ENCODE data around the gene MLLT3. TPM values are rescaled to one million over a fixed set of nuclear protein-coding genes. Genes with fewer than 3 reads are reported as not detected.

Gene MLLT3
- total RNA-seq, 1 experiment from 2014 or later, result 7.0 TPM

DNA sequence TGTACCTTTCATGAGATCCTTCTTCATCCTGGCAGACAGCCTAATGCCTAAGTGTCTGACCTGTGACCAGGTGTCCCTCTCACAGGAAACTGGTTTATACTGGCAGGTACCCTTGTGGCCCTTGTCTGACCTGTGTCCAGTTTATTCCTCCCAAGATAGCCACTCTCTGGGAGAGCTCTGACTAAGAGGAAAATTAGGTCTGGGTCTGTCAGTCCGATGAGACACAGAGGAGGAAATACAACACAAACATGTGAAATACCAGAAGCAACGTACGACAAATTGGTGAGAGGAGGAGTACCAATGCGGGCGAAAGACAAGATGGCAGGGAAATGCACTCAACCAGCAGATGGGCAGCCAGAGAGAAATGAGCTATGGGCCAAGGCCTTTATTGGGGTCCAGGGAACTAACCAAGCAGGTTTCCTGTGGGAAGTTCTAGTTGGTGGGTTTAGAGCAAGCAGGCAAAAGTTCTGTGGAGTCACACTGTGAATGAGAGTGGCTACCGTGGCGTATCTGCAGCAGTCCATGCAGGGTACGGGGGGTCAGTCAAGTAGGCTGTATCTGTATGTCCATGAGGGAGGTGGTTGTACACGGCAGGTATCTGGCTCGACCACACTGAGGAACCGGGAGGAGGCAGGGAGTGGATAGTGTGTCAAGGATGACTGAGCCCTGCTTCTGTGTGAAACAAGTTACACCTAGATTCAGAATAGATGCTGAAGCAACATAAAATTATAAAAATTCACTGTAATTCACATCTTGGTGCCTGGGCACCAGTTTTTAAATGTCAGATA is 109.0 kb downstream of the MLLT3 start:
- ChIA-PET POLR2A (no interaction called here), CTCF (interaction anchor here (0.6 kb wide), 1 partner anchor 303 kb away, joined by 3 read pairs; no protein-coding TSS in a partner anchor)
- no peak for DNase-seq (ENCODE audit: low spot score)
- no peak for ATAC-seq
- Mint-ChIP-seq H3K9me3 (peaks cover 4% of the 10 kb centered on the region), H3K4me1 (peaks cover 10% of the 10 kb centered on the region), H3K36me3 (peaks cover 2% of the 10 kb centered on the region; the same call in 1 of the 2 replicates), H3K27ac (no peak overlapping the region), H3K4me3 (no peak overlapping the region), H3K27me3 (ENCODE audit: low read depth) (no peaks in the 10 kb centered on the region)
- TF ChIP-seq SMAD4 (CRISPR knock-in tag; IDR thresholded peaks at IDR 0.05) (no peak), ZNF423 (CRISPR knock-in tag; IDR thresholded peaks at IDR 0.05) (no peak), RORB (CRISPR knock-in tag; IDR thresholded peaks at IDR 0.05) (no peak), CREB1 (CRISPR knock-in tag; IDR thresholded peaks at IDR 0.05) (no peak), CBFB (CRISPR knock-in tag; IDR thresholded peaks at IDR 0.05; ENCODE audit: low read depth) (no peak), EMX1 (CRISPR knock-in tag; IDR thresholded peaks at IDR 0.05) (no peak), ETV6 (CRISPR knock-in tag; IDR thresholded peaks at IDR 0.05) (no peak), ERG (CRISPR knock-in tag; IDR thresholded peaks at IDR 0.05) (no peak), ZNF263 (CRISPR knock-in tag; IDR thresholded peaks at IDR 0.05; ENCODE audit: low read depth) (no peak), JAZF1 (CRISPR knock-in tag; IDR thresholded peaks at IDR 0.05) (no peak), ZNF396 (CRISPR knock-in tag; IDR thresholded peaks at IDR 0.05; ENCODE audit: borderline replicate concordance) (no peak)
- TF ChIP-seq, protein P1, sequence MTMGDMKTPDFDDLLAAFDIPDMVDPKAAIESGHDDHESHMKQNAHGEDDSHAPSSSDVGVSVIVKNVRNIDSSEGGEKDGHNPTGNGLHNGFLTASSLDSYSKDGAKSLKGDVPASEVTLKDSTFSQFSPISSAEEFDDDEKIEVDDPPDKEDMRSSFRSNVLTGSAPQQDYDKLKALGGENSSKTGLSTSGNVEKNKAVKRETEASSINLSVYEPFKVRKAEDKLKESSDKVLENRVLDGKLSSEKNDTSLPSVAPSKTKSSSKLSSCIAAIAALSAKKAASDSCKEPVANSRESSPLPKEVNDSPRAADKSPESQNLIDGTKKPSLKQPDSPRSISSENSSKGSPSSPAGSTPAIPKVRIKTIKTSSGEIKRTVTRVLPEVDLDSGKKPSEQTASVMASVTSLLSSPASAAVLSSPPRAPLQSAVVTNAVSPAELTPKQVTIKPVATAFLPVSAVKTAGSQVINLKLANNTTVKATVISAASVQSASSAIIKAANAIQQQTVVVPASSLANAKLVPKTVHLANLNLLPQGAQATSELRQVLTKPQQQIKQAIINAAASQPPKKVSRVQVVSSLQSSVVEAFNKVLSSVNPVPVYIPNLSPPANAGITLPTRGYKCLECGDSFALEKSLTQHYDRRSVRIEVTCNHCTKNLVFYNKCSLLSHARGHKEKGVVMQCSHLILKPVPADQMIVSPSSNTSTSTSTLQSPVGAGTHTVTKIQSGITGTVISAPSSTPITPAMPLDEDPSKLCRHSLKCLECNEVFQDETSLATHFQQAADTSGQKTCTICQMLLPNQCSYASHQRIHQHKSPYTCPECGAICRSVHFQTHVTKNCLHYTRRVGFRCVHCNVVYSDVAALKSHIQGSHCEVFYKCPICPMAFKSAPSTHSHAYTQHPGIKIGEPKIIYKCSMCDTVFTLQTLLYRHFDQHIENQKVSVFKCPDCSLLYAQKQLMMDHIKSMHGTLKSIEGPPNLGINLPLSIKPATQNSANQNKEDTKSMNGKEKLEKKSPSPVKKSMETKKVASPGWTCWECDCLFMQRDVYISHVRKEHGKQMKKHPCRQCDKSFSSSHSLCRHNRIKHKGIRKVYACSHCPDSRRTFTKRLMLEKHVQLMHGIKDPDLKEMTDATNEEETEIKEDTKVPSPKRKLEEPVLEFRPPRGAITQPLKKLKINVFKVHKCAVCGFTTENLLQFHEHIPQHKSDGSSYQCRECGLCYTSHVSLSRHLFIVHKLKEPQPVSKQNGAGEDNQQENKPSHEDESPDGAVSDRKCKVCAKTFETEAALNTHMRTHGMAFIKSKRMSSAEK (CRISPR knock-in tag; IDR thresholded peaks at IDR 0.05; ENCODE audit: borderline replicate concordance), result no peak
- TF ChIP-seq, protein P2, sequence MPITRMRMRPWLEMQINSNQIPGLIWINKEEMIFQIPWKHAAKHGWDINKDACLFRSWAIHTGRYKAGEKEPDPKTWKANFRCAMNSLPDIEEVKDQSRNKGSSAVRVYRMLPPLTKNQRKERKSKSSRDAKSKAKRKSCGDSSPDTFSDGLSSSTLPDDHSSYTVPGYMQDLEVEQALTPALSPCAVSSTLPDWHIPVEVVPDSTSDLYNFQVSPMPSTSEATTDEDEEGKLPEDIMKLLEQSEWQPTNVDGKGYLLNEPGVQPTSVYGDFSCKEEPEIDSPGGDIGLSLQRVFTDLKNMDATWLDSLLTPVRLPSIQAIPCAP (CRISPR knock-in tag; IDR thresholded peaks at IDR 0.05), result no peak
- TF ChIP-seq, protein P3, sequence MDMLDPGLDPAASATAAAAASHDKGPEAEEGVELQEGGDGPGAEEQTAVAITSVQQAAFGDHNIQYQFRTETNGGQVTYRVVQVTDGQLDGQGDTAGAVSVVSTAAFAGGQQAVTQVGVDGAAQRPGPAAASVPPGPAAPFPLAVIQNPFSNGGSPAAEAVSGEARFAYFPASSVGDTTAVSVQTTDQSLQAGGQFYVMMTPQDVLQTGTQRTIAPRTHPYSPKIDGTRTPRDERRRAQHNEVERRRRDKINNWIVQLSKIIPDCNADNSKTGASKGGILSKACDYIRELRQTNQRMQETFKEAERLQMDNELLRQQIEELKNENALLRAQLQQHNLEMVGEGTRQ (CRISPR knock-in tag; IDR thresholded peaks at IDR 0.05), result no peak
- TF ChIP-seq, protein P4, sequence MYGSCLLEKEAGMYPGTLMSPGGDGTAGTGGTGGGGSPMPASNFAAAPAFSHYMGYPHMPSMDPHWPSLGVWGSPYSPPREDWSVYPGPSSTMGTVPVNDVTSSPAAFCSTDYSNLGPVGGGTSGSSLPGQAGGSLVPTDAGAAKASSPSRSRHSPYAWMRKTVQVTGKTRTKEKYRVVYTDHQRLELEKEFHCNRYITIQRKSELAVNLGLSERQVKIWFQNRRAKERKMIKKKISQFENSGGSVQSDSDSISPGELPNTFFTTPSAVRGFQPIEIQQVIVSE (CRISPR knock-in tag; IDR thresholded peaks at IDR 0.05; ENCODE audit: borderline replicate concordance), result no peak

- CTCF ChIA-PET, result interaction anchor here (0.6 kb wide), 1 partner anchor 302 kb away, joined by 3 read pairs; no protein-coding TSS in a partner anchor
- Mint-ChIP-seq H3K27me3 (ENCODE audit: low read depth) (no peaks in the 10 kb centered on the region), H3K4me1 (peaks cover 10% of the 10 kb centered on the region), H3K27ac (no peak overlapping the region), H3K4me3 (no peak overlapping the region), H3K9me3 (peaks cover 4% of the 10 kb centered on the region), H3K36me3 (peaks cover 2% of the 10 kb centered on the region; the same call in 1 of the 2 replicates)
- ATAC-seq (no peak), DNase-seq (ENCODE audit: low spot score) (no peak)
- POLR2A ChIA-PET, result no interaction called here
- TF ChIP-seq NR2C2 (CRISPR knock-in tag; IDR thresholded peaks at IDR 0.05) (no peak), FOXK1 (CRISPR knock-in tag; IDR thresholded peaks at IDR 0.05) (no peak), ZNF219 (CRISPR knock-in tag; IDR thresholded peaks at IDR 0.05; ENCODE audit: borderline replicate concordance) (no peak), EMX1 (CRISPR knock-in tag; IDR thresholded peaks at IDR 0.05) (no peak)
- TF ChIP-seq, protein P5, sequence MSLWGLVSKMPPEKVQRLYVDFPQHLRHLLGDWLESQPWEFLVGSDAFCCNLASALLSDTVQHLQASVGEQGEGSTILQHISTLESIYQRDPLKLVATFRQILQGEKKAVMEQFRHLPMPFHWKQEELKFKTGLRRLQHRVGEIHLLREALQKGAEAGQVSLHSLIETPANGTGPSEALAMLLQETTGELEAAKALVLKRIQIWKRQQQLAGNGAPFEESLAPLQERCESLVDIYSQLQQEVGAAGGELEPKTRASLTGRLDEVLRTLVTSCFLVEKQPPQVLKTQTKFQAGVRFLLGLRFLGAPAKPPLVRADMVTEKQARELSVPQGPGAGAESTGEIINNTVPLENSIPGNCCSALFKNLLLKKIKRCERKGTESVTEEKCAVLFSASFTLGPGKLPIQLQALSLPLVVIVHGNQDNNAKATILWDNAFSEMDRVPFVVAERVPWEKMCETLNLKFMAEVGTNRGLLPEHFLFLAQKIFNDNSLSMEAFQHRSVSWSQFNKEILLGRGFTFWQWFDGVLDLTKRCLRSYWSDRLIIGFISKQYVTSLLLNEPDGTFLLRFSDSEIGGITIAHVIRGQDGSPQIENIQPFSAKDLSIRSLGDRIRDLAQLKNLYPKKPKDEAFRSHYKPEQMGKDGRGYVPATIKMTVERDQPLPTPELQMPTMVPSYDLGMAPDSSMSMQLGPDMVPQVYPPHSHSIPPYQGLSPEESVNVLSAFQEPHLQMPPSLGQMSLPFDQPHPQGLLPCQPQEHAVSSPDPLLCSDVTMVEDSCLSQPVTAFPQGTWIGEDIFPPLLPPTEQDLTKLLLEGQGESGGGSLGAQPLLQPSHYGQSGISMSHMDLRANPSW (CRISPR knock-in tag; conservative IDR thresholded peaks at IDR 0.05; ENCODE audit: low read depth), result no peak
- TF ChIP-seq, protein P6, sequence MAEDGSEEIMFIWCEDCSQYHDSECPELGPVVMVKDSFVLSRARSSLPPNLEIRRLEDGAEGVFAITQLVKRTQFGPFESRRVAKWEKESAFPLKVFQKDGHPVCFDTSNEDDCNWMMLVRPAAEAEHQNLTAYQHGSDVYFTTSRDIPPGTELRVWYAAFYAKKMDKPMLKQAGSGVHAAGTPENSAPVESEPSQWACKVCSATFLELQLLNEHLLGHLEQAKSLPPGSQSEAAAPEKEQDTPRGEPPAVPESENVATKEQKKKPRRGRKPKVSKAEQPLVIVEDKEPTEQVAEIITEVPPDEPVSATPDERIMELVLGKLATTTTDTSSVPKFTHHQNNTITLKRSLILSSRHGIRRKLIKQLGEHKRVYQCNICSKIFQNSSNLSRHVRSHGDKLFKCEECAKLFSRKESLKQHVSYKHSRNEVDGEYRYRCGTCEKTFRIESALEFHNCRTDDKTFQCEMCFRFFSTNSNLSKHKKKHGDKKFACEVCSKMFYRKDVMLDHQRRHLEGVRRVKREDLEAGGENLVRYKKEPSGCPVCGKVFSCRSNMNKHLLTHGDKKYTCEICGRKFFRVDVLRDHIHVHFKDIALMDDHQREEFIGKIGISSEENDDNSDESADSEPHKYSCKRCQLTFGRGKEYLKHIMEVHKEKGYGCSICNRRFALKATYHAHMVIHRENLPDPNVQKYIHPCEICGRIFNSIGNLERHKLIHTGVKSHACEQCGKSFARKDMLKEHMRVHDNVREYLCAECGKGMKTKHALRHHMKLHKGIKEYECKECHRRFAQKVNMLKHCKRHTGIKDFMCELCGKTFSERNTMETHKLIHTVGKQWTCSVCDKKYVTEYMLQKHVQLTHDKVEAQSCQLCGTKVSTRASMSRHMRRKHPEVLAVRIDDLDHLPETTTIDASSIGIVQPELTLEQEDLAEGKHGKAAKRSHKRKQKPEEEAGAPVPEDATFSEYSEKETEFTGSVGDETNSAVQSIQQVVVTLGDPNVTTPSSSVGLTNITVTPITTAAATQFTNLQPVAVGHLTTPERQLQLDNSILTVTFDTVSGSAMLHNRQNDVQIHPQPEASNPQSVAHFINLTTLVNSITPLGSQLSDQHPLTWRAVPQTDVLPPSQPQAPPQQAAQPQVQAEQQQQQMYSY (CRISPR knock-in tag; IDR thresholded peaks at IDR 0.05), result no peak
Measured at GRCh38 chr9:20512636-20513035, 109.7 kb downstream of the MLLT3 start.
